Neural crest cell (in vitro differentiated cells): ENCODE data around the gene TOR4A. TPM values are rescaled to one million over a fixed set of nuclear protein-coding genes. Genes with fewer than 3 reads are reported as not detected.

Experiments used
- DNase-seq: peaks from one replicate; pipeline ENCODE4 v3.0.0; 2021; ENCODE audit warnings: low read depth, mixed read lengths, low spot score
- H3K27ac Mint-ChIP-seq: one replicate; pipeline ENCODE4 v1.8.0; 2021; ENCODE audit warnings: mild to moderate bottlenecking, mixed read lengths; ENCODE audit not compliant: unreplicated experiment
- H3K27me3 Mint-ChIP-seq: 2 replicates; pipeline ENCODE4 v1.8.0; 2021; ENCODE audit warnings: low read depth, mild to moderate bottlenecking, mixed read lengths
- H3K36me3 Mint-ChIP-seq: 2 replicates; pipeline ENCODE4 v1.8.0; 2021; ENCODE audit warnings: low read depth, mild to moderate bottlenecking, mixed read lengths
- H3K4me1 Mint-ChIP-seq: 2 replicates; pipeline ENCODE4 v1.8.0; 2021; ENCODE audit warnings: mixed read lengths
- H3K4me3 Mint-ChIP-seq: one replicate; pipeline ENCODE4 v1.8.0; 2021; ENCODE audit warnings: mild to moderate bottlenecking, mixed read lengths
- H3K9me3 Mint-ChIP-seq: 2 replicates; pipeline ENCODE4 v1.8.0; 2021; ENCODE audit warnings: mixed read lengths
- total RNA-seq: library from RNA; stranded (reverse); gene quantifications from 2 replicates; pipeline ENCODE4 v1.2.1, GENCODE V29; 2021
- TF ChIP-seq, protein P1 (sequence below): fragments of 200-600 bp; sonication (generic); conservative IDR thresholded peaks from 2 replicates; pipeline ENCODE4 v1.5.0; 2021; ENCODE audit warnings: antibody characterized with exemption, mild to moderate bottlenecking

The TOR4A gene
- total RNA-seq, 1 donor from 2014 or later: 0.86 TPM

DNA sequence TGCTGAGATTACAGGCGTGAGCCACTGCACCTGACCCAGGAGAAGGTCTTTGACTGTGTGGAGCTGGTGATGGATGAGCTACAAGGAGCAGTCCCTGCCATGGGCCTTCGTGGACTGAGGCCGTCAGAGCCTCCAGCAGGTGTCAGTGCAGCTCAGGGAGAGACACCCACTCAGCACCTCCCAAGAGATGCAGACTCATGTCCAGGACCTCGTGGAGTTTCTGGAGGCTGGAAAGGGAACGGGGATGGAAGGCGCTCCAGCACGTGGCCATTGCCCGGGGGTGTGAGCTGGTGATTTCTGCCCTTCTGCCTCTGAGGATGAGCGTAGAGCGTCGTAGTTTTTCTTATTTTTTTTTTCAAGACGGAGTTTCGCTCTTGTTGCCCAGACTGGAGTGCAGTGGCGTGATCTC lies 9.5 kb downstream of the TOR4A start:
- DNase-seq: no peak
- TF ChIP-seq, protein P1, sequence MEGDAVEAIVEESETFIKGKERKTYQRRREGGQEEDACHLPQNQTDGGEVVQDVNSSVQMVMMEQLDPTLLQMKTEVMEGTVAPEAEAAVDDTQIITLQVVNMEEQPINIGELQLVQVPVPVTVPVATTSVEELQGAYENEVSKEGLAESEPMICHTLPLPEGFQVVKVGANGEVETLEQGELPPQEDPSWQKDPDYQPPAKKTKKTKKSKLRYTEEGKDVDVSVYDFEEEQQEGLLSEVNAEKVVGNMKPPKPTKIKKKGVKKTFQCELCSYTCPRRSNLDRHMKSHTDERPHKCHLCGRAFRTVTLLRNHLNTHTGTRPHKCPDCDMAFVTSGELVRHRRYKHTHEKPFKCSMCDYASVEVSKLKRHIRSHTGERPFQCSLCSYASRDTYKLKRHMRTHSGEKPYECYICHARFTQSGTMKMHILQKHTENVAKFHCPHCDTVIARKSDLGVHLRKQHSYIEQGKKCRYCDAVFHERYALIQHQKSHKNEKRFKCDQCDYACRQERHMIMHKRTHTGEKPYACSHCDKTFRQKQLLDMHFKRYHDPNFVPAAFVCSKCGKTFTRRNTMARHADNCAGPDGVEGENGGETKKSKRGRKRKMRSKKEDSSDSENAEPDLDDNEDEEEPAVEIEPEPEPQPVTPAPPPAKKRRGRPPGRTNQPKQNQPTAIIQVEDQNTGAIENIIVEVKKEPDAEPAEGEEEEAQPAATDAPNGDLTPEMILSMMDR: peak; percentile 66
- peak overlapping the region; percentile 39 for H3K4me3 Mint-ChIP-seq
- peaks cover 7% of the 10 kb centered on the region for H3K27me3 Mint-ChIP-seq
- H3K36me3 Mint-ChIP-seq: peaks cover 3% of the 10 kb centered on the region
- peaks cover 2% of the 10 kb centered on the region for H3K9me3 Mint-ChIP-seq
- no peak overlapping the region for H3K27ac Mint-ChIP-seq
- peaks cover 5% of the 10 kb centered on the region for H3K4me1 Mint-ChIP-seq

DNA sequence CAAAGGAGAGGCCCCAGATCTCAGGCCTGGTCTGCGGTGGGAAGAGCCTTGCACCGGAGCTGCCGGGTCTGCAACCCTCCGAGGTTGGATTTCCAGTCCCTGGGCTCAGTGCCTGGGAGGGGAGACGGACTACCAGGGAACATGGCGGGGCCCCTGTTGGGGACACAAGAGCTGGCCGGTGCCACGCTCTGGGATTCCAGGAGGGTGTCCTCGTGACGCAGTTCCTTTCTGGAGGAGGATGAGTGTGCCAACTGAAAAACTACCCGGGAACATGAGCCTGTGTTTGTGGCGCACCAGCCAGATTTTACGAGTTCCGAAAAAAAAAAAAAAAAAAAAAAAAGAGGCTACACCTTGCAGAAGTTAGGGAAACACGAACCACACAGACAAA lies 15.6 kb downstream of the TOR4A start:
- no peak overlapping the region for H3K27ac Mint-ChIP-seq
- no peaks in the 10 kb centered on the region for H3K9me3 Mint-ChIP-seq
- peaks cover 13% of the 10 kb centered on the region for H3K27me3 Mint-ChIP-seq
- DNase-seq: no peak
- H3K36me3 Mint-ChIP-seq: no peaks in the 10 kb centered on the region
- TF ChIP-seq, protein P1: no peak
- peaks cover 14% of the 10 kb centered on the region for H3K4me1 Mint-ChIP-seq
- peak overlapping the region; percentile 51 for H3K4me3 Mint-ChIP-seq

DNA sequence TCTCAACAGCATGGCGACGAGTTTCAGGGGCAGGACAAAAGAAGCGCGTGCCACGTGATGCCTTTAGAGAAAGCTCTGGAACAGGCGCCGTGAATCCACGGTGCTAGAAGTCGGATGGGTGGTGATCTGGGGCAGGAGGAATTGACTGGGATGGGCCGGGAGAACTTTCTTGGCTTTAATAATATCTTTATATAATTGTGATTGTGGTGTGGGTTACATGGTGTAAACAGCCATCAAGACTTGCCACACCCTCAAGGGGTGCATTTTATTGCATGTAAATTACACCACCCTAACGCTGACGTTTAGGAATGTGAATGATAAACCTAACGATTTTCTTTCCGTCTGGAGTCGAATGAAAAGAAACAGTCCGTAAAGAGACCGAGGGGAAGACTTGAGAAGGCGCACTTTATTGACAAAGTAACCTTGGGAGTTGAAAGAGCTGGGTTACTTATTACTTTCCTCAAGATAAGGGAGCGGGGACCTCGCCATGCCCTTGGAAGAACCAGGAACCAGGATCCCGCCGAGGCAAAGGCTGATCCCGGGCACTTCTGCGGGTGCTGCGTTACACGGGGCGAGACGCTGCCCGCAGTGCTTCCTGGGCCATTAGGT lies 16.1 kb downstream of the TOR4A start:
- Mint-ChIP-seq H3K4me3 (no peak overlapping the region), H3K27me3 (peaks cover 14% of the 10 kb centered on the region), H3K36me3 (no peaks in the 10 kb centered on the region), H3K27ac (no peak overlapping the region), H3K4me1 (peaks cover 19% of the 10 kb centered on the region), H3K9me3 (no peaks in the 10 kb centered on the region)
- TF ChIP-seq, protein P1: no peak
- DNase-seq: no peak

DNA sequence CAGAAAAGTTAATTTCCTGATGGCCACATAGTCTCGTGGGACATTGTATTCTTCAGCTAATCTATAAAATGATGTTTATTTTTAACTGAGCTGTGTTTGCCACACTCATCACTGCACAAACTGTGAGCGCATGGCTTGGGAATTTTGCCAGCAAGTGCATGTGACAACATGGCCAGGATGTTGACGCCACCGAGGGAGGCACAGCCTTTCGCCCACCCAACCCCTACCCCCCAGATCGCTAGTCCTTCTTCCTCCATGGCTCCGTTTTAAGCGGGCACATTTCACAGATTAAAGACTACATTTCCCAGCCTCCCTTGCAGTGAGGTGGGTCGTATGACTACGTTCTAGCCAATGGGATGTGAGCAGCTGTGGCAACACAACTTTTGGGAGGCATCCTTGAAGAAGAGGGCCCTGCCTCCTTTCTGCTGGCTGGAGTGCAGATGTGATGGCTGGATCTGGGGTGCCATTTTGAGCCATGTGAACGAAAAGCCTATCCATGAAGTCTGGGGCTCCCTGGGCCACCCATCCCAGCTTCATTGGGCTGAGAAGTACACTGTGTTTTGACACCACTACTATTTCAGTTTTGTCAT lies 16.7 kb downstream of the TOR4A start:
- Mint-ChIP-seq H3K4me3 (peak overlapping the region; percentile 81), H3K4me1 (peaks cover 25% of the 10 kb centered on the region), H3K27ac (no peak overlapping the region), H3K36me3 (no peaks in the 10 kb centered on the region), H3K9me3 (no peaks in the 10 kb centered on the region), H3K27me3 (peaks cover 17% of the 10 kb centered on the region)
- TF ChIP-seq, protein P1: no peak
- DNase-seq: no peak

DNA sequence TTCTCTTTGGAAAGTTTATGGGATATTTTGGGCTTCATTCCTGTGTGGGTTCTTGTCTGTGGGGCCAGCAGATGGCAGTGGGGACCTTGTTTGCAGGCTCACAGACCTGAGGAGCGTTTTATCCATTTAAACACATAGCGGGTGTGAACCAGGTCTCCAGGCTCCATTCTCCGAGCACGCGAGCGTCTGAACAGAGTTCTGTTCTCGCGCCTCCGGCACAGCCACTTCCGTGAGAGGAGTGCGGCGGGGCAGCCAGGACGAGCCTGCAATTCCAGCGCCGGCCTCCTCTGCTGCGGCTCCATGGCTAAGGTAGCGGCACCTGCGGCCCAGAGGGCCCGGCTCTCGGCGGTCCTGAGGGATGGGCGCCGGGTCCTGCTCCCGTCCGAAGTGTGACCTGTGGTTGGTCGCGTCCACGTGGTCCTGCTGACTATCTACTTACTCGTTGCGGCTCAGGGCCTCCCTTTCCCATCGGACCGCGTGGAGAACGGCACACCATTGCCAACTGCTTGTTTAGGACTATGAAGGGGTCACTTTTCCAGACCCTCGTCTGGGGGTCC lies 17.2 kb downstream of the TOR4A start:
- Mint-ChIP-seq H3K27me3 (peaks cover 20% of the 10 kb centered on the region), H3K36me3 (peaks cover under 1% of the 10 kb centered on the region), H3K9me3 (no peaks in the 10 kb centered on the region), H3K4me1 (peaks cover 30% of the 10 kb centered on the region), H3K27ac (no peak overlapping the region), H3K4me3 (peak overlapping the region; percentile 81)
- TF ChIP-seq, protein P1: peak; percentile 45
- DNase-seq: no peak
